GM19351 (cell line): ENCODE measurements around the gene TXNIP.

Source experiments
- ATAC-seq: cut with Tn5 transposase; IDR thresholded peaks from one replicate; pipeline ENCODE4 v1.9.1; 2021; ENCODE audit warnings: mild to moderate bottlenecking, moderate library complexity; ENCODE audit not compliant: unreplicated experiment

Gene TXNIP

GRCh38 chr1:146012703-146013558, 16.6 kb upstream of the TXNIP start:
- ATAC-seq, result no peak

- ATAC-seq, result no peak
Measured at GRCh38 chr1:146010126-146010738, 13.9 kb upstream of the TXNIP start.

GRCh38 chr1:146007489-146008133, 11.2 kb upstream of the TXNIP start:
- ATAC-seq, result no peak

GRCh38 chr1:146001709-146002108, 5.3 kb upstream of the TXNIP start:
- no peak for ATAC-seq

GRCh38 chr1:145999321-146000024, 3.1 kb upstream of the TXNIP start:
- no peak for ATAC-seq

GRCh38 chr1:145997718-145998023, 1.3 kb upstream of the TXNIP start:
- ATAC-seq, result no peak

GRCh38 chr1:145997016-145997717, 788 bp upstream of the TXNIP start:
- ATAC-seq, result peak; percentile 34

- no peak for ATAC-seq
Measured at GRCh38 chr1:145995964-145996432, 381 bp downstream of the TXNIP start.

- ATAC-seq, result no peak
Measured at GRCh38 chr1:145995148-145995881, 1.1 kb downstream of the TXNIP start.

- no peak for ATAC-seq
Measured at GRCh38 chr1:145994391-145995120, 1.8 kb downstream of the TXNIP start.

GRCh38 chr1:145993618-145994390, 2.6 kb downstream of the TXNIP start:
- ATAC-seq, result no peak

- no peak for ATAC-seq
Measured at GRCh38 chr1:145992958-145993617, 3.3 kb downstream of the TXNIP start.

GRCh38 chr1:145992502-145992936, 3.9 kb downstream of the TXNIP start:
- ATAC-seq, result no peak

- ATAC-seq, result no peak
Measured at GRCh38 chr1:145991735-145992412, 4.5 kb downstream of the TXNIP start.

- no peak for ATAC-seq
Measured at GRCh38 chr1:145990249-145990855, 6.0 kb downstream of the TXNIP start.

GRCh38 chr1:145988773-145989172, 7.6 kb downstream of the TXNIP start:
- no peak for ATAC-seq

GRCh38 chr1:145987926-145988325, 8.5 kb downstream of the TXNIP start:
- no peak for ATAC-seq
